GM19463 (cell line): ENCODE data around the gene F12.
"Not testable (repeated sequence)": the region's sequence is repeated elsewhere in the genome, so short reads cannot be mapped to it uniquely, and the experiment has no call there.

Experiments
- ATAC-seq: cut with Tn5 transposase; IDR thresholded peaks from one replicate; pipeline ENCODE4 v1.9.1; 2021; ENCODE audit warnings: mild to moderate bottlenecking, moderate library complexity; ENCODE audit not compliant: unreplicated experiment

F12 gene

GRCh38 chr5:177417081-177417480 lies 7.7 kb upstream of the F12 start:
- not testable (repeated sequence) for ATAC-seq

DNA sequence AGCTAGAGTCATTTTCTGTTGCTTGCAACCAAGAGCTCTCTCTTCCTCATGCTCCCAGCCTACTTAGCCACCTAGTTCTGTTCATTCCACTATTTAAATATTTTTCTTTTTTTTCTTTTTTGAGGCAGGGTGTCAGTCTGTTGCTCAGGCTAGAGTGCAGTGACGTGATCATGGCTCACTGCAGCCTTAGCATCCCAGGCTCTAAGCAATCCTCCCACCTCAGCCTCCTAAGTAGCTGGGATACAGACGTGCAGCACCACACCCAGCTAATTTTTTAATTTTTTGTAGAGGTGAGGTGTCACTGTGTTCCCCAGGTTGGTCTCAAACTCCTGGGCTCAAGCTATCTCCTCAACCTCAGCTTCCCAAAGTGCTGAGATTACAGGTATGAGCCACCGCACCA lies 5.1 kb upstream of the F12 start:
- no peak for ATAC-seq

DNA sequence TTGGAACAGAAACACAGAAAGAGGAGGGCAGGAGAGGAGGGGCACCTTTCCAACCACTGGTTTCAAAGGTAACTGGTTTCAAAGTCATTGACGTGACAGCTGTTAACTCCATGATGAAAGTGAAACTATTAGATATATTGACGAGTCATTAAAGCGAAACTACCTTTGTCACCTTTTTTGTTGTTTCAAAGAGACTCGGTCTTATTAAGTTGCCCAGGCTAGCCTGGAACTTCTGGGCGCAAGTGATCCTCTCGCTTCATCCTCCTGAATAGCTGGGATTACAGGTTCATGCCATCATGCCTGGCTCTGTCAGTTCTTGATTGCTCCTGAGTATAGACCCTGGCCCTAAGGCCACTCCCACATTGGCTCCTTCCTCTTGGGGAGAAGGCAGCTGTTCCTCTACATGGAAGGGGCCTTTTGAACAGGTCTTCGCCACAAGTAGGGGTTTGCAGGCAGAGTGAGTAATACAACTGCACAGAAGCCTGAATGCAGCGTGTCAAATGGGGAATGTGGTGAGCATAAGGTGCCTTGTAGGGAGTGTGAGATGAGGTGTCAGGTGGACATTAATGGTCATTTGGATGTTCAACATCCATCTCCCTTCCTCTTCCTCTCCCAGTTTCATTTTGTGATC lies 3.4 kb upstream of the F12 start:
- peak; percentile 72 for ATAC-seq

- no peak for ATAC-seq
These were observed 1.2 kb upstream of the F12 start for GRCh38 chr5:177410575-177410974.

DNA sequence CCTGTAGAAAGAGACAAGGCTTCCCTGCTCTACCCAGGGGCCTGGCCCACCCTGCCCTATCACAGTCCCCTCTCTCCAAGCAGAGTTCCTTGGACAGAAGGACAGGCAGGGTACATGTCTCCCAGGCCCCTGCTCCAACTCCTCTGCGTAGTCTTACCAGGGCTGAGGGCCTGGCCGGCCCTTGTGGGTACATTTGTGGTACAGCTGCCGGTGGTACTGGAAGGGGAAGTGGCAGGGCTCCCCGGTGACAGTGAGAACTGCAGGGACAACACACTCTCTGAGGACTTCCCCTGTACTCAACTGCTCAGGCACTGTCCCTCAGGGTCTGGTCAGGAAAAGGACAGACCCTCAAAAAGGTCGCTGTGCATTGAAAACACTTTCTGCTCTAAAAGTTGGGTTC lies 3.6 kb downstream of the F12 start:
- ATAC-seq: no peak

GRCh38 chr5:177405312-177405711 lies 4.1 kb downstream of the F12 start:
- no peak for ATAC-seq

DNA sequence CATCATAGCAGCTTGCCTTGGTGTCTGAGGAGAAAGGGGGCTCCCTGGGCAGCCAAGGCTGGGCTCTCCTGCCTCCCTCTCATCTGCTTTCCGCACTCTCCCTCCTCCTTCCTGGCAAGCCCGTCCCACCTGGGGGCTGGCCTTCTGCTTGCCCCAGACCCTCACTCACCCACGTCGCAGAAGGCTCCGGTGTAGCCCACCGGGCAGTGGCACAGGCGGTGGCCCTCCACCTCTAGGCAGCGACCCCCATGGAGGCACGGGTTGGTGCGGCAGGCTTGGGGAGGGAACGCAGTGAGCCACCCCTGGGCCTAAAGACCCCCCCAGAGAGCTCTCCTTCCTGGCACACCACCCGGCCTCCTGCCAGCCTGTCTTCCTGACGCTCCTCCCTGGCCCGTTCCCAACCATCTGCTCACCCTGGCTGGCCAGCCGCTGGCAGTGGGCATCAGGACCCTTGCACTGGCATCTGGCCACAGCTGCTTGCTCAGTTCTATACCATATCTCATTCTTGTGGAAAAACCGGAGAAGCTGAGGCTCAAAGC lies 4.7 kb downstream of the F12 start:
- ATAC-seq: no peak

DNA sequence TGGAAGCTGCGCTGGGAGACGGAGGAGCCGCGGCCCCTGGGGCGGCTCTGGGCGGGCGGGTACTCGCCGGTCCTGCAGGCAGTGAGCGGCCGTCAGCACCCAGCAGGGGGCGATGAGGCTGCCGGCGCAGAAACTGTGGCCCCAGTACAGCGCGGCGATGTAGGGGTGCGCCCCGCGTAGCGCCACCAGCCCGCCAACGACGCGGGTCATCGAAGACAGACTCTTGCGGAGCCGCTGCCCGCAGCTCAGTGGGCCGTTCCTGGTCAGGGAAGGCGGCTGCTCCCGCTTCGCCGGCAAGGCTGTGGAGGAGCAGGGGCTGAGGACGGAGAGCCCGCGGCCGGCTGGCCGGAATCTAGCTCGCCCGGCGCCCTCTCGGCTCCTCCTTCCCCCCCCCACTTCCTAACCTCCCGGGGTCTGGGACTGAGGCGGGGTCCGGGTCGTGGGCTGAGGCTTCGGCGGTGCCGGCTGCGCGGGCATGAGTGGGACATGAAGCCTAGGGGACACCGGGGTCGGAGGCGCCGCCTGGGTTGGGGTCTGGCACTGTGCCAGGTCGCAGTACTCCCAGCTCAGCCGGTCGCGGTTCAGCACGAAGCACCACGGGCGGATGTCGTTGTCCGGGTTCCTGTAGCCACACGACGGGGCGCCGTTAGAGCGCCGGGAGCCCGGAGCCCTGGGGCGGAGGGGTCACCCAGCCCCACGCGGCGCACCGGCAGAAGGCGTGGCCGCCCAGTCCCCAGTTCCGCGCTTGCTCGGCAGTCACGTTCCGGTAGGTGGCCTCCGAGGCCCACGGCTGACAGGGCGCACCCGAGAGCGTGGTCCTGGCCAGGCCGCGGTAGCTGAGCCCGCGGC lies 5.3 kb downstream of the F12 start:
- peak; percentile 71 for ATAC-seq

- ATAC-seq: peak; percentile 16
These were observed 6.1 kb downstream of the F12 start for GRCh38 chr5:177403102-177403791.

GRCh38 chr5:177402271-177403043 lies 6.9 kb downstream of the F12 start:
- no peak for ATAC-seq

- no peak for ATAC-seq
These were observed 9.1 kb downstream of the F12 start, which contains the start of gene PFN3 for GRCh38 chr5:177399997-177400868. Gene PFN3 (minus strand): TSS chr5:177400661. CDS start chr5:177400576, 85 bp downstream.

- no peak for ATAC-seq
These were observed 11.4 kb downstream of the F12 start for GRCh38 chr5:177397875-177398390.

GRCh38 chr5:177396807-177397206 lies 12.6 kb downstream of the F12 start:
- ATAC-seq: no peak

DNA sequence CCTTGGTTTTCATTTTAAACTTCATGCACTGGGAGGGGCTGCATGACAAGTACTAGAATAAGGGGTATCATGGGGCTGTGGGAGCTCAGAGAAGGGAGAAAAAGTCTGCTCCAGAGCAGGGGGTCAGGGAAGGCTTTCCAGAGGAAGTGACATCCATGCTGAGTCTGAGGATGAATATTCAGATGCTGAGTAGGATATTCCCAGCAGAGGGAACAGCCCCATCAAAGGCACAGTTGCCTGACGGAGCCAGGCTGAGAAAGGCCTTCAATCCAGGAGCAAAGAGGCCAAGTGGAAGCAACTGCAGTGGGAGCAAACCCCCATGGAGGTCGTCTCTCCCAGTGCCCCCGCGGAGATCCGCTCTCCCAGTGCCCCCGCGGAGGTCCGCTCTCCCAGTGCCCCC lies 13.3 kb downstream of the F12 start:
- no peak for ATAC-seq

DNA sequence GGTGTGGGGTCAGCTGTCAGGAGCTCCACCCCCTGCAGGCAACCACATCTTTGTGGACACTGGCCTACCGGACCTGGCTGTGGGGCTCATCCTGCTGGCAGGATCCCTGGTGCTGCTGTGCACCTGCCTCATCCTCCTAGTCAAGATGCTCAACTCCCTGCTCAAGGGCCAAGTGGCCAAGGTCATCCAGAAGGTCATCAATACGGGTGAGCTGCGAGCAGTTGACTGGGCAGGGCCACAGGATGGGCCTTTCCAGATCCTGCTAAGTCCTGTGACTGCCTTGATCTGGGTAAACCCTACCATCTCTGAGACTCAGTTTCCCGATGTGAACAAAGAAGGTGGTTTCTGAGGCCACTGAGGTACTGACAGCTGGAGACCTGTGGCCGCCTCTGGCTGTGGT lies 15.4 kb downstream of the F12 start:
- no peak for ATAC-seq

- ATAC-seq: no peak
These were observed 16.1 kb downstream of the F12 start for GRCh38 chr5:177393206-177393765.

DNA sequence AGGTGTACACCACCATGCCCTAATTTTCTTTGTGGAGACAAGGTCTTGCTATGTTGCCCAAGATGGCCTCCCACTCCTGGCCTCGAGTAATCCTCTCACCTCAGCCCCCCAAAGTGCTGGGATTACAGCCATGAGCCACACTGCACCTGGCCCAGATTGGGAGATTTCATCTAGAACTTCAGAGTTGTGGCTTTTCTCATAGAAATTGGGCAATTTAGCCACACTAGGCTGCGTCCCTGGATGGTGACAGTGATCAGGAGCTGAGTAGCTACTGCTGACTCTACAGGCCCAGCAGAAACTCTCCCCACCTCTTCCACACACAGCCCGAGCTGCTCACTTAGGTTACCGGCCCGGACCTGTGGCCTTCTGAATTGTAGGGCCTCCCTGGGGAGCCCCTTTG lies 16.6 kb downstream of the F12 start:
- ATAC-seq: no peak

DNA sequence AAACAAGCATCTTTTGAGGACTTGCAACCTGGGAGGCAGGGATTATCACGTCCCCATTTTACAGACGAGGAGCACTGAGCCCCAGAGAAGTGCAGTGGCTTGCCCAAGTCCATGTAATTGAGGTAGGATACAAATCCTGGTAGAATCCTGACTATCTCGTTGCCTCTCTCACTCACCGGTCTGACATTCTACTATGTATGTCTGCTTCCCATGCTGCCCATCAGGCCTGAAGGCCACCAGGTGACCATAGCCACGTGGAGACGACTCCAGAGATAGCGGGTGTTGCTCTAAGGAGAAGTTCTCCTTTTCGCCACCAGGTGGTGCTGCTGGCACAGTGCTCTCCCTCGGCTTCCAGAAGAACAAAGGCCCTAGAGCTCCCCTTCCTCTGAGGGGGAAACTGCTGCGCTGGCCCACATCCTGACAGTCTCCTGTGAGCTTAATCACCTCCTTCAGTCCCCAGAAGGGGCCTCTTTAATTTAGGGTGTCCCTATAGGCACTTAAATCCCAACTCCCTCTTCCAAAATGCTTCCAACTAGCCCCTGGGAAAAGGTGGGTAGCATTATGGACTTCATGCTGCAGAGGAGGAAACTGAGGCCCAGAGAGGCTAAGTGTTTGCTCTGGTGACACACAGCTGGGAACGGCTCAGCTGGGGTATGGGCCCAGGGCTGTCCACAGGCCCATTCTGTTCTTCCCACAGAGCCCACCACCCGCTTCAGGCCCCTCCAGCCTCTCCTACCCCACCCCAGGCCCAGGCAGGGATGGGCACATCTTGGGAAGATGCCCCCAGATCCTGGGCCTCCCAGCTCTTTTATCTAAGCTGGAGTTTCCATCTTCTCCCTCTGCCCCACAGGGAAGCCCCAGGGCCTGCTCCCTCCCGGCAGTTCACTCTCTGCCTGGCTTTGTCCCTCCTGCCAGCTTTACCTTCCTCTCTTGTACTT lies 18.7 kb downstream of the F12 start:
- ATAC-seq: peak; percentile 30
